ENCODE results near the gene NEK11. TPM values are rescaled to one million over a fixed set of nuclear protein-coding genes. Genes with fewer than 3 reads are reported as not detected.

NEK11 gene
- total RNA-seq, 4 donors from 2014 or later, result 2.3 to 25.2 (median 8.4) TPM

DNA sequence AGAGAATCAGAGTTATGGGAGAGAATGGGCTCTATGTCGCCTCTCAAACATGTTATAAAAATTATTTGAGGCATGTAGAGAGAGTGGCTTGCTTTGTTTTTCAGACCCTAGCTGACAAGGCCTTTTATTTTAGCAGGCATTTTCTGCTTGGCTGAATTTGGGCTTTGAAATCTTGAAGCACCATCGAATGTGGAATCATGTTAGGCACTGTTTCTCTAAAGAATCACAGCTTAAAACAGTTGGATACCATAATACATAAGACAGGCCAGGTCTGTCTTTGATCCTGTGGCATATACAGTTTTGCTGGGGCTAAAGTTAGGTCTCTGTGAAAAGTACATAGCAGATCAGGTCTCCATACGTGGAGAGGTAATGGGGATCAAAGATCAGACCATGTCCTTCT lies 142.7 kb downstream of the NEK11 start:
- no peaks in the 10 kb centered on the region for H3K27me3 ChIP-seq
- no peak for DNase-seq
- H3K27ac ChIP-seq, result no peak overlapping the region
- H3K4me3 ChIP-seq, result no peak overlapping the region
- no peaks in the 10 kb centered on the region for H3K4me1 ChIP-seq
- H3K36me3 ChIP-seq, result no peaks in the 10 kb centered on the region
- intact Hi-C loops (cut with DNase I; ENCODE audit: low total_unique reads), result no loop called here
- no peaks in the 10 kb centered on the region for H3K9me3 ChIP-seq
- TF ChIP-seq POLR2A (IDR thresholded peaks at IDR 0.05), result no peak
- TF ChIP-seq, protein P1, sequence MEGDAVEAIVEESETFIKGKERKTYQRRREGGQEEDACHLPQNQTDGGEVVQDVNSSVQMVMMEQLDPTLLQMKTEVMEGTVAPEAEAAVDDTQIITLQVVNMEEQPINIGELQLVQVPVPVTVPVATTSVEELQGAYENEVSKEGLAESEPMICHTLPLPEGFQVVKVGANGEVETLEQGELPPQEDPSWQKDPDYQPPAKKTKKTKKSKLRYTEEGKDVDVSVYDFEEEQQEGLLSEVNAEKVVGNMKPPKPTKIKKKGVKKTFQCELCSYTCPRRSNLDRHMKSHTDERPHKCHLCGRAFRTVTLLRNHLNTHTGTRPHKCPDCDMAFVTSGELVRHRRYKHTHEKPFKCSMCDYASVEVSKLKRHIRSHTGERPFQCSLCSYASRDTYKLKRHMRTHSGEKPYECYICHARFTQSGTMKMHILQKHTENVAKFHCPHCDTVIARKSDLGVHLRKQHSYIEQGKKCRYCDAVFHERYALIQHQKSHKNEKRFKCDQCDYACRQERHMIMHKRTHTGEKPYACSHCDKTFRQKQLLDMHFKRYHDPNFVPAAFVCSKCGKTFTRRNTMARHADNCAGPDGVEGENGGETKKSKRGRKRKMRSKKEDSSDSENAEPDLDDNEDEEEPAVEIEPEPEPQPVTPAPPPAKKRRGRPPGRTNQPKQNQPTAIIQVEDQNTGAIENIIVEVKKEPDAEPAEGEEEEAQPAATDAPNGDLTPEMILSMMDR (IDR thresholded peaks at IDR 0.05), result no peak

DNA sequence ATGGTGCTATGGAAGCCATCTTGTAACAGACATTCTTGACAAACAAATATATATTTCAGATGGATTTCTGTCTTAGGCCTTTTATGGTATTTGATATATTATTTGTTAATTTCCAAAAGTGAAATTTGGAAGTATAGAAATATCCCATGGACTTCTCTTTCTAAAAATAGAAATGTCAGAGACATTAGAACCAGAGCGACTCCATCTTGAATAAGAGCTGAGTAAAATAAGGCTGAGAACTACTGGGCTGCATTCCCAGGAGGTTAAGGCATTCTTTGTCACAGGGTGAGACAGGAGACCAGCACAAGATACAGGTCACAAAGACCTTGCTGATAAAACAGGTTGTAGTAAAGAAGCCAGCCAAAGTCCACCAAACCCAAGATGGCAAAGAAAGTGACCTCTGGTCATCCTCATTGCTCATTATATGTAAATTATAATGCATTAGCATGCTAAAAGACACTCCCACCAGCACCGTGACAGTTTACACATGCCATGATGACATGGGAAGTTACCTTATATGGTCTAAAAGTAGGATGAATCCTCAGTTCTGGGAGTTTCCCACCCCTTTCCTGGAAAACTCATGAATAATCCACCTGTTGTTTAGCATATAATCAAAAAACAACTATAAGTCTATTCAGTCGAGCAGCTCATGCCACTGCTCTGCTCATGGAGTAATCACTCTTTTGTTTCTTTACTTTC lies 146.0 kb downstream of the NEK11 start:
- Histone ChIP-seq H3K4me3 (no peak overlapping the region), H3K9me3 (no peaks in the 10 kb centered on the region), H3K4me1 (no peaks in the 10 kb centered on the region), H3K36me3 (no peaks in the 10 kb centered on the region), H3K27me3 (no peaks in the 10 kb centered on the region), H3K27ac (no peak overlapping the region)
- intact Hi-C loops (cut with DNase I; ENCODE audit: low total_unique reads), result no loop called here
- DNase-seq, result no peak
- TF ChIP-seq POLR2A (IDR thresholded peaks at IDR 0.05), result no peak
- TF ChIP-seq, protein P1 (IDR thresholded peaks at IDR 0.05), result no peak

DNA sequence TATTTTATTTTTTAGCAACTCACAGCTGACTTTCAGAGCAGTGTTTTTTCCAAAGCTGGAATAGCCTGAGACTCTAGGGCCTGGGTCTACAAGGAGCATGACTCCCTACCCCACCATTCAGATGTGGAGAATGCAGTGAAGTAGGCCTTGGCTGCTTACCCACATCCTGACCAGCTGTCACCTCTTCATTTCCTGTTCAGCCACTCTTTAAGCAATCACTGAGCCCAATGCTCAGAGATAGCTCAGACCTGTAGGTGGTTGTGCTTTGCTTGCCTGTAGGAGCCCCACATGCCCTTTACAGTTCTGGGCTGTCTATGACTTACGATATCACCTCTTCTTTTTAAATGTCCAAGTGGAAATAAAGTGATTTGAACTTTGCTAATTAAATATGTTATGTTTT lies 148.1 kb downstream of the NEK11 start:
- DNase-seq, result no peak
- intact Hi-C loops (cut with DNase I; ENCODE audit: low total_unique reads), result no loop called here
- Histone ChIP-seq H3K9me3 (no peaks in the 10 kb centered on the region), H3K36me3 (no peaks in the 10 kb centered on the region), H3K4me1 (no peaks in the 10 kb centered on the region), H3K4me3 (no peak overlapping the region), H3K27ac (no peak overlapping the region), H3K27me3 (no peaks in the 10 kb centered on the region)
- no peak for TF ChIP-seq POLR2A (IDR thresholded peaks at IDR 0.05)
- TF ChIP-seq, protein P1 (IDR thresholded peaks at IDR 0.05), result no peak

DNA sequence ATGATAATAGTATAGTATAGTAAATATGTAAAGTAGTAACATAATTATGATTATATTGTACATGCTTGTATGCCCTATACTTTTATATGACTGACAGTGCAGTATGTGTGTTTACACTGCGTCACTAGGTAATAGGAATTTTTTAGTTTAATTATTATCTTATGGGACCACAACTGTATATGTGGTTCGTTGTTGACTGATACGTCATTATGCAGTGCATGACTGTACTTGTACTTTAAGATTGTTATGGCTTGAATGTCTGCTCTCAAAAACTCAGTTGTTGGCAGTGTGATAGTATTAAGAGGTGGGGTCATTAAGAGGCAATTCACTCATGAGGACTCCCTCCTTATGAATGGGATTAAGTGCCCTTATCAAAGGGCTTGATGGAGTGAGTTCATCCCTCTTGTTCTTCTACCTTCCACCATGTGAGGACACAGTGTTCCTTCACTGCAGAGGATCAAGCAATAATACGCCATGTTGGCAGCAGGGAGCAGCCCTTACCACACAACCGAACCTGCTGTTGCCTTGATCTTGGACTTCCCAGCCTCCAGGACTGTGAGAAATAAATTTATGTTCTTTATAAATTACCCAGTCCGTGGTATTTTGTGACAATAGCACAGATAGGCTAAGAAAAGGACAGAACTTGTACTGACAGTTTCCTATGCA lies 152.2 kb downstream of the NEK11 start:
- no peak for DNase-seq
- H3K4me3 ChIP-seq, result no peak overlapping the region
- intact Hi-C loops (cut with DNase I; ENCODE audit: low total_unique reads), result no loop called here
- no peak overlapping the region for H3K27ac ChIP-seq
- H3K27me3 ChIP-seq, result no peaks in the 10 kb centered on the region
- no peak for TF ChIP-seq POLR2A (IDR thresholded peaks at IDR 0.05)
- TF ChIP-seq, protein P1 (IDR thresholded peaks at IDR 0.05), result no peak
- H3K36me3 ChIP-seq, result no peaks in the 10 kb centered on the region
- no peaks in the 10 kb centered on the region for H3K4me1 ChIP-seq
- no peaks in the 10 kb centered on the region for H3K9me3 ChIP-seq

DNA sequence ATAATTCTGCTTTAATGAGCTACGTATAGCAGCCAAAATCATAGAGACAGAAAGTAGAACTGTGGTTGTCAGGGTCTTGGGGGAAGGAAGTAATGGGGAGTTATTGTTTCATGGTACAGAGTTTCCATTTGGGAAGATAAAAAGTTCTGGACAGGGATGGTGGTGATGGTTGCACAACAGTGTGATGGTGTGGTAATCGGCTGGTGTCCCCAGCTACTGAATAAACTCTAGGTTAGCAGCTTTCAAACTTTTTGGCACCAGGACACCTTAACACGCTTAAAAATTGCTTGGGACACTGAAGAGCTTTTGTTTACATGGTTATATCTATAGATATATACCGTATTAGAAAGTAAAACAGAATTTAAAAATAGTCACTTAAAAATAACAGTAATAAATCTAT lies 166.0 kb downstream of the NEK11 start:
- Histone ChIP-seq H3K27me3 (no peaks in the 10 kb centered on the region), H3K9me3 (no peaks in the 10 kb centered on the region), H3K36me3 (no peaks in the 10 kb centered on the region), H3K4me3 (no peak overlapping the region), H3K27ac (no peak overlapping the region), H3K4me1 (no peaks in the 10 kb centered on the region)
- intact Hi-C loops (cut with DNase I; ENCODE audit: low total_unique reads), result no loop called here
- DNase-seq, result no peak
- TF ChIP-seq, protein P1 (IDR thresholded peaks at IDR 0.05), result no peak
- TF ChIP-seq POLR2A (IDR thresholded peaks at IDR 0.05), result no peak

All from uterus (tissue), 4 donors.